Myocyte (in vitro differentiated cells): Measurements from ENCODE around the gene SFT2D1. TPM values are rescaled to one million over a fixed set of nuclear protein-coding genes. Genes with fewer than 3 reads are reported as not detected.

Source experiments
- DNase-seq: peaks from one replicate; pipeline ENCODE4 v3.0.0-alpha.2; 2012; ENCODE audit warnings: low read depth
- total RNA-seq: library from RNA; depleted of rRNA; stranded (reverse); fragments of >200 nt; gene quantifications from 2 replicates; pipeline ENCODE4 v1.2.3, GENCODE V29; 2014

The SFT2D1 gene
- total RNA-seq, 1 donor from 2014 or later = 38.1 TPM

DNA sequence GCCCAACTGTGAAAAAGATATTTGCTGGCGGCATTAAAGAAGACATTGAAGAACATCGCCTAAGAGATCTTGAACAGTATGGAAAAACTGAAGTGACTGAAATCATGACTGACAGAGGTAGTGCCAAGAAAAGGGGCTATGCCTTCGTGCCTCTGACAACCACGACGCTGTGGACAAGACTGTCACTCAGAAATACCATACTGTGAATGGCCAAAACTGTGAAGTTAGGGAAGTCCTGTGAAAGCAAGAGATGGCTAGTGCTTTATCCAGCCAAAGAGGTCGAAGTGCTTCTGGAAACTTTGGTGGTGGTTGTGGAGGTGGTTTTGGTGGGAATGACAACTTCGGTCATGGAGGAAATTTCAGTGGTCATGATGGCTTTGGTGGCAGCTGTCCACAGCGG, 7.5 kb downstream of the SFT2D1 start:
- DNase-seq = no peak

DNA sequence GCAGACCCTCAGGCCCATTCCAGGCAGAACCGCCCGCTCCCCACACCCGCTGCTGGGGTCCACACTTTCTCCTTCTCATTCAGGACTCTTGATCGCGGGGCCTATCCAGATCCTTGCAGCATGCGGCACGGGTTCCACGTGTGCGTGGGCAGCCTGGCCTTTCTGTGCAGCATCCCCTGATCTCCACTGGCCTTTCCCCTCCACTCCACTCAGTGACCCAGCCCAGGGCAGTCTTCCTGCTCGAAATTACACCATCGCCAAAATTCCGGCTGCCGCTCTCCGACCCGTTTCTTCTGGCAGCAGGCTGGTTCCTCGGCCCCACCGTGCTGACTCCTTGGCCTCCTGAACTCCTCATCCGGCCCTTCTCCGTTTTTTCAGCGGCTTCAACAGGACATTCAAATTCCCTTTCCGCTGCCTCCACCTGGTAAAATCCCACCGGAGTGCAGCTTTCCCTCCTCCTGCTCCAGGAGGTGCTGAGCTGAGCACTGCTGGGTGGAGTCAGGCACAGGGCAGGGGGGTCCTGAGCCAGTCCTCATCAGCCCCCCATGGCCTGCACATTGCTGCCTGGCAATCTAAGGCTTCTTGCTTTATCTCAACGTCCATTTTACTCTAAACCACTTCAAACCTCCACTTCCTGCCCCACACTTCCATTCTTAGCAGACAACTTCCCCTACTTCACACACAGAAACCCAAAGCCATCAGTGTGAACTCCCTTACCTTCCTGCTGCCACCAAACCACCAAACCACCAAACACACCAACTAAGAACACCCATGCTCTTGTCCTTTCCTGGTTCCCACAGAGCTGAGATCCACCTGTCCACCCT, 9.0 kb downstream of the SFT2D1 start:
- no peak for DNase-seq

DNA sequence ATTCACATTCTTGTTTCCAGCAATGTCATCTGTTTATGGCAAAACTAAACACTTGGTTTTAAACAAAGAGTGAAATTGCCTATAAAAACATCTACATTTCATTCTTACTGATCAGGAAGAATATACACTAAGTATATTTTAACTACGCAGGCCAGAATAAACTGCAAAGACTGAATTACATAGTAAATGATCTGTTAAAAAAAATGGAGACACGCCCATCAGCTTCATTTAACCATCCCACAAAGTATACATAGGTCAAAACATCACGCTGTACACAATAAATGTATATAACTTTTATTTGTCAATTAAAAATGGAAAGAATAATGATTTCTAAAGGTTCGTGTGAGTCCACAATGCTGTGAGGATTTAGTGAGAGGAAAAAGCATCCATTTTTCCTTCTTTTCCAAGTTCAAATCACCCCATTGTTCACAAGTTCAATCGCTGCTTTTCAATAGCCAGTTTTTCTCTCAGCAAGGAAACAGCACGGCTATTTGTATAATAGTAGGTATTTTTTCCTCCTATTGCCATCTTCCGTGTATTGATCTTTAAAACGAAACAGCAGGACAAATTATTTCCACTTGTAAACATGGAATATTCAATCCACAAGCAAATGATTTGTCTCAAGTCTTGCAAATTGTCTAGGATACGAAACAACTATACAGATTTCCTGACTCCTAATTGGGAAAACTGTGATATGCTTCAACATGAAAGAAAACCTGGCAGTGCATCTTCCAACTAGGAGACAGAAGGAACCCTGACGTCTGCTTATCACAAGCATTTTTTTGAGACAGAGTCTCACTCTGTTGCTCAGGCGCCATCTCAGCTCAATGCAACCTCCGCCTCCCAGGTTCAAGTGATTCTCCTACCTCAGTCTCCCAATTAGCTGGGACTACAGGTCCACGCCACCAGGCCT, 10.6 kb downstream of the SFT2D1 start:
- no peak for DNase-seq

DNA sequence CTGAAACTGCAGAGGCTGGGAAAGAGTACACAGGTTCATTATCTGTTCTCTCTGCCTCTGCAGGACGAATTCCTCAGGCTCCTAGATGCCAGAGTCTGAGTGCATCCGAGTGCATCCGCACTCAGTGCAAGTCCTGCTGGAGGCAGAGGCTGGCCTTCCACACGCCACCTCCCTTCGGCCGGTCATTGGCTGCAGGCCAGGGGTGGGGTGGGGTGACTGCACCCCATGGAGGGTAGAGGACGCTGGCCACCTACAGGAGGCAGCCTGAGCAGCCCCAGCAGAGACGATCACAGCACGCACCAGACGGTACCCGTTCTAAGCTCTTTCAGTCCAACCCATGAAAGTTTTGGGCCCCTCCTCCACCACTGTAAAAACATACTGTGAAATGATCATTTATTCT, 11.7 kb downstream of the SFT2D1 start:
- DNase-seq = peak; percentile 23

DNA sequence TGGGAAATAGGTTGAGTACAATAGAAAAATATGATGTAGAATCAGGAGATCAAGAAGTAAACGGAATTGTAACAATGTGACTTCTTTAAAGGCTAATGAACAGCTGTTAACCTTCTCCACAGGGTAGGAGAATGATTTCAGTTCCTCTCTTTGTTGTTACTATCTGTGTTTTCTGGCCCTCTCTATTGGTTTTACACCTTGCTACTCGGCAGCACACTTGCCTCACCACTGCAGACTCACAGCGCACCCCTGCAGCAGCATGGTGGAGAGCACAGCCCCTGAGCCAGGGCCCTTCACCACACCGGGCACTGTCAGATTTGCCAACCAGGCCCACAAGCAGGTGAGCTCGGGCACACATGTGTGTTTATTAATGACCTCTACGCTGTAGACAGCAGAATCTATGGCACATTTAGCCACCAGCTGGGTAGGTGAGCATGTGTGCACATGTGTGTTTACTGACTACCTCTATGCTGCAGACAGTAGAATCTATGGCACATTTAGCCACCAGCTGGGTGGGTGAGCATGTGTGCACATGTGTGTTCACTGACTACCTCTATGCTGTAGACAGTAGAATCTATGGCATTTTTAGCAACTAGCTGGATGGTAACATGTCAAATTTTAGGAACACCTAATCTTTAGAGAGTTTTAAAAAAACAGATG, 16.8 kb downstream of the SFT2D1 start:
- no peak for DNase-seq

DNA sequence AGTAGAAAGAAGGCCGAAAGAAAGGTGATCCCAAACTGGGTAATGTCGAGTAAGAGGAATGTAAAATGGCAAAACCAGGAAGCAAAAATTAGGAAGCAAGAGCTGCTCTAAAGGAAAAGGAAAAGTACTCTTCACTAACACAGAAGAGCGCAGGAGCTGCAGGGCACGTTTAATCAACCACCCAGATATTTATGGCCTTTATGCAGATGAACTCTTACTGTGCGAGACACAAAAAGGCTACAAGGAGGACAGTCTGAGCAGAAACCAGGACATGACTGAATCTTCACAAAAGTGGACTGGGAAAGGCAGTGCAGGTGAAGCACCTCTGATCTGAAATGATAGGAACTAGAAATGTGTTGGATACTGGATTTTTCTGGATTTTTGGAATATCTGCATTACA, 18.9 kb downstream of the SFT2D1 start:
- no peak for DNase-seq

DNA sequence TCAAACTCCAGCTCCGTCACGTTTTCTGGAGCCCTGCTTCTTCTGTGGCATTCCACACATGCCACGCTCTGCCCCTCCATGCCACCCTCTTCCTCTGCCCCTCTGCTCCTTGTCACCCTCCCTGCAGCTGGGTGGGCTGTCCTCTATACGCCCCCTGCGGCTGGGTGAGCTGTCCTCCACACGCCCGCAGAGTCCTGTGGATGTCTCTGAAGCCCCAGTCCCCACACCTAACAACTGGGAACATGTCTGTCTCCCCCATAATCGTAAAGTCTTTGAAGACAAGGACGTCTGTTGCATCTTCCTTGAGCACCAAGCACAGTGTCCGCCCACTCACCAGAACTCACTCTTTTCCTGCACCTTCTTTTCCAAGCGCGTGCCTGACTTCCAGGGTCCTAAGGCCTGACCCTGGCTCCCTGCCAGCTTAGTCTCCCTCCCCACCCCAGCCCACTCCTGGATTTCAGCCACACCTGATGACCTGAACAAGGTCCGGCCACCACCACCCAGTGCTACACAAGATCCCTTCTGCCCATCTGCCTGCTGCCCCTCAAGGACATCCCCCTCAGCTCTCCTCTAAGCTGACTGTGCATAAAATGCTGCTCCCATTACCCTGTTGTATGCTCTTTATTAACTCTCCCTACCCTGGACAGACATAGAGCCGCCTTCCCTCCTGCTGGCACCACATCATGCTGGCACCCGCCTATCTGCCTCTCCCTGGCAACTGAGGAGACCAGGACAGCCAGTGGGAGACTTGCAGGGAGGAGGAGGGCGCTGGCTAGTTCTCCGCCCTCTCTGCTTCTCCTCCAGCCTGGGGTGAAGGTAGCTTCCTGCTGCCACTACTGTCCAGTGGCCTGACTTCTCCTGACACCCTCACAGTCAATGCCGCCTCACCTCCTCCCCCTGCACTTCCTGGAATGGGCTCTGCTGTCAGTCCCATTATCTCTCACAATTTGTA, 23.4 kb downstream of the SFT2D1 start:
- DNase-seq = peak; percentile 55

DNA sequence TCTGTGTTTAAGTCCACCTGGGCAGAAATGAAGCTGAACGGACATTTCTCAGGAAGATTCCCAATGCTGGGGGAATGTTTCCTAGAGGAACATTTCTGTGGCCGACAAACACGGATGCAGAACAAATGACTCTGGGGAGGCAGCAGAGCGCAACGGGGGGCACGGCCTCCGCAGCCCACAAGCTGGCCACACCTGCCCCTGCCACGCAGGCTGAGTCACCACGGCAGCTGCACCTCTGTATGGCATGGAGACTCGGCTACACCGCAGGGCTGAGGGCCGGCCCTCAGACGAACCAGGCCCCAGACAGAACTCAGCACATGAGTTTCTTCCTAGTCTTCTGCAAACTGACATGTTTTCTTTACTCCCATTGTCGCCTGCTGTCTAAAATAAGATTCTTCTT, 24.1 kb downstream of the SFT2D1 start:
- DNase-seq = peak; percentile 97

DNA sequence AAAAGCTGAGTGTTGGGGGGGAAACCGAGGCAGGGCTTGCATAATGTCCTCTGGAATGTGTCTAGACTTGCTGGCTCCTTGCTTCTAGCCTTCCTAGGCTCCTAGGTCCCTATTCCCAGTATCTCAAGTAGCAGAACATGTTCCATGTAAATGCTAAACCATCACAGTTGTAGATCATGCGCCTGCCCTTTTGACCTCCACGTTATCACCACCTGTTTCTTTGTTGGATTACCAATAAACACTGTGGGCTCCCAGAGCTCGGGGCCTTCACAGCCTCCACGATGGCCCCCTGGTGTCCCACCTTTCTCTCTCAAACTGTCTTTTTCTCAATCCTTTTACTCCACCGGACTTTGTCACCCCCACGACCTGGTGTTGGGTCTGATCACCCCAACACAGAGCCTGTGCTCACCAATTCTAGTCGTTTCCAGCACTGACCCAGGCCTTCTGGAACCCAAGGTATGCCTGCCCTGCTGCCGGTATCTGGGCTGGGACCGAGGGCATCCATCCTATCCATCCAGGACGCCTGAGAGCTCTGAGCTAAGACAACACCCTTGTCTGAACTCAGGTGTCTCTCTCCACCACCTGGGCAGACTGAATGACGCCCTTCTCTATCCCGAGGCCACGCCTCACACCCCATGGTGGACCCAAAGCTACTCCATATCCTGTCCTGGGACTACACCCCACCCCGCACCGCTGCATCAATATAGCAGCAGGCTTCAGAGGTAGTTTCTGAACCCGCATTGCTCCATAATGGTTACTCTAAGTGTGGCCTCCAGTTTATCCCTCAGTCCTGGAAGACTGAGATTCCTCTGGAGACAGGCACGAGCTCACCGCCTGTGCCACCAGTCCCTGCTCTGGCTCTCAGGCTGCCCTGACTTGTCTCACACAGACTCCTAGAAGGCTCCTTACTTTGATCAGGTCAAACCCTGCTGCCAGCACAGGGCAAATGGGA, 24.8 kb downstream of the SFT2D1 start:
- peak; percentile 20 for DNase-seq

DNA sequence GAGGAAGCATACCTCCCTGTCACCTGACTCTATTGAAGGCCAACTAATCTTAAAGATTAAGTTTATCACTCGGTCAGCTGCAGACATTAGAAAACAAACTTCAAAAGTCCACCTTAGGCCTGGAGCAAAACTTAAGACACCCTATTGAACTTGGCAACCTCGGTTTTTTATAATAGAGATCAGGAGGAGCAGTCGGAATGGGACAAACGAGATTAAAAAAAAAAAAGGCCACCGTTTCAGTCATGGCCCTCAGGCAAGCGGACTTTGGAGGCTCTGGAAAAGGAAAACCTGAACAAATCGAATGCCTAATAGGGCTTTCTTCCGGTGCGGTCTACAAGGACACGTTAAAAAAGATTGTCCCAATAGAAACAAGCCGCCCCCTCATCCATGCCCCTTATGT, 26.9 kb downstream of the SFT2D1 start:
- DNase-seq = no peak

DNA sequence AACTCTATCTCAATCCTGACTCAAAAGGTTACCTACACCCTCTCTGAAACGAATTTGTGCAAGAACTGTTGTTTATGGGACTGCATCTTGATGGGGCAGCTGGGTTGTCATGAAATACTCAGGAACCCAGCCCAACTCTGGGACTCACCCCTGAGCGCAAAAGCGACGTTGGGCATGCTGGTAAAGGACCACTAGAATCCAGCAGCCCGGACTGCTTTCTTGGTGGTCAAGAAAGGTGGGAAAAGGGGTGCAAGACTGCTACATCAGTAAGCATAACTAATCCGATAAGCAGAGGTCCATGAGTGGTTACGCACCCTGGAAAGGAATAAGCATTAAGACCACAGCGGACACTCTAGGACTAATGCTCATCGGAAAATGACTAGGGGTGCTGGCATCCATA, 27.9 kb downstream of the SFT2D1 start:
- no peak for DNase-seq

DNA sequence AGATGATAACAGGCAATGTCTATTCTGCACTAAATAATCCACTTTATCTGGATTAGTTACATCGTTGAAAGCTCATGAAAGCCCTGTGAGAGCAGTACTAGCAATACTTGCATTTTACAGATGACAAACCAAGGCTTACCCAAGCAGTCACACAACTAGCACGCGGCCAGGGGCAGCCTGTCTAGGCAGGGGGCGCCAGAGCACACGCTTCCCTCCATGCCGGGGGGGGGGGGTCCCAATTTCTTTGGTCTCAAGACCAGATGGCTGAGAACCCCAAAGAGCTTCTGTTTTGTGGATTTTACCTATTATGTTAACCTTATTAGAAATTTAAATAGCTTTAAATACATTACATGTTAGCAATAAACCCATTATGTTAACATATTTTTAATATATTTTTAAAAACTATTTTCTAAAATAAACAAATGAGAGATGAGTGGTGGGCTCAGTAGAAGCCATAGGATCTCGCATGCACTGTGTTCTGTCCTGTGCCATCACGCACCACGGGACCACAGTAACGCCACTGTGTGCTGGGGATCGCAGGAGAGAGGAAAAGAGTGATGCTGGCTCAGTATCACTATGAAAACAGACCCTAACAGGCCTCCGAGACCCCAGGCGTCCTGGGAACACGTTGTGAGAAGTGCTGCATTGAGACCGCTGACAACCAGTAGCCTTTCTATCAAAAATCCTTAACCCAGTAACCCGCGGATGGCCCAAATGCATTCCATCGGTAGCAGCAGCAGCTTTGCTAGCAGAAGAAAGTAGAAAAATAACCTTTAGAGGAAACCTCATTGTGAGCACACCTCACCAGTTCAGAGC, 28.9 kb downstream of the SFT2D1 start:
- DNase-seq = peak; percentile 28

DNA sequence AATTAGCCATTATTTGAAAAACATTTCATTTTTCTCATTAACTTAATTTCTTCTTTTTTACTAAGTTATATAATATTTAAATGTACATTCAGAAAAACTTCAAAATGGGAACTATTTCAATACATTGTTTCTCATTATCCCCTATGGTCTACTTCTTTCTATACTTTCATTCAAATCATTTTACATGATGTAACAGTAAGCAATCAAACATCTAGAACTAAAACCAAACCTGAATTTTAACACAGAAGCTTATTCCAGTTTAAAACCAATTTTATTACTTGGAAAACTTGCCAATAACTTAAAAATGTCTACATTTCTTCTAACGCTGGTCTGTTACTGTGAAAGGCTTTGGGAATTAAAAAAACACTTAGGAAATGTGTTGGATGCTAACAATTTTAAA, 29.5 kb downstream of the SFT2D1 start:
- DNase-seq = no peak

DNA sequence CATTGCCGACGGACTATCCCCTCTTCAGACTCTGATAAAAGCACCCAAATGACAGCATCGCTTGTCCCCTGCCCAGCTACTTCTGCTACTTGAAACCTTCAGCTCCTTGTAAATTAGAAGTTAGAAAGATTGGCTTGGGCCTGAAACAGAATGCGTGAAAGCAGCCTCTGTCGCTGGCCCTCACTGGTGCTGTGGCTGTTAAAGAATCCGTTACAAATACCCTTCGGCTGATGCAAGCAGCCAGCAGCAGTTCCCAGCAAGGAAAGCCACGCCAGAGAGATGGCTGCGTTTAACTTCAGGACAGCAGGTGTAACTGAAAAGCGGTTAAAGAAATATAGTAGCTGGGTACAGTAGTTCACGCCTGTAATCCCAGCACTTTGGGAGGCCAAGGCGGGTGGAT, 31.7 kb downstream of the SFT2D1 start:
- DNase-seq = no peak

DNA sequence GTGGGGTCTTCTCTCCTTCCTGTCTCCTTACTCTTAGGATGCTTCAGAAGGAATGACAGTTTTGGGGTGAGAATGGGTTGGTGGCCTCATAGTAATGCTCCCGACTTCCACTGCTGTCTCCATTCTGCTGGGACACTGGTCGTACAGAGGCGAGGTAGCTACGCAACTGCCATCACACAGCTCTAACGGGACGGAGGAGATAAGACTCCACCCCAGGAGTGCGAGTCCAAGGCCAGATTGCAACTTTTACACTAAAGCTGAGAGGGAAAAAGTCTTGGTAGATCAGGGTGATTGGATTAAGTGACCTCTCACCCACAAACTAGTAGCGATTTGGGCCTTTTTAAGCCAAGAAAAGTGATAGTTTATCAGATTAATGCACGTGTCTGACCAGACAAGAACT, 32.4 kb downstream of the SFT2D1 start:
- no peak for DNase-seq

DNA sequence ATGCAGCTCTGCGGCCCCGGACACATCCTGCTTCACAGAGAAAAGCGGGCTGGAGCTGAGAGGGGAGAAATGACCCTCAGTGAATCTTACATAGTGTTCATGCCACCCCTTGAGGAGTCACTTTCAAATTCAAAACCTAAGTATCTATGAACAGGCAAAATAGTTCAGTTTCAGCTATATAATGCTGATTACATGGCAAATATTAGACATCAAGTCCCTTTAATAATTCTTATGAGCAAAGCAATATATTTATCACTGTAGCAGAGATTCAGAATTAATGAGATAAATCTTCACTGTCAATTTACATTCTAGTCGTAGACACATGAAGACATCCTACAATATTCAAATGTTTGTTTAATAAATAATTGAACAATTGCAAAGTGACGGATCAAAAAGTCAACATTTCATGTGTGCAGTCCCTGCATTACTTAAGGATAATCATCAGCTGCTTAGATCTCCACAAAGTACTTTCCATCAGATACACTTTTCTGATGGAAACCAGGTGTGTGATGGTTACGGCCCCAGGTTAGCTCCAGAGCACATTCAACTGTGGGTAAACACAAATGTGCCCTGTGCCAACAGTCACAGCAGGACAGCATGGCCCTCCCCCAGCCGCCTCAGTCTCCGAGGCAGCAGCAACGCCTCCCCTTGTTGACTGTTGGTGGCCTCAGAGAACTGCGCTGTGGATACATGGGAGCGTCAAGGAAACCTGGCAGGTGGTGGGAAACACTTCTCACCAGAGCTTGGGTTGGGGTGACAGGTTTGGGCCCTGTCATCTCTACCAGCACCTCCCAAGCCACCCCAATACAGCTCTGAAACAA, 33.4 kb downstream of the SFT2D1 start:
- no peak for DNase-seq

DNA sequence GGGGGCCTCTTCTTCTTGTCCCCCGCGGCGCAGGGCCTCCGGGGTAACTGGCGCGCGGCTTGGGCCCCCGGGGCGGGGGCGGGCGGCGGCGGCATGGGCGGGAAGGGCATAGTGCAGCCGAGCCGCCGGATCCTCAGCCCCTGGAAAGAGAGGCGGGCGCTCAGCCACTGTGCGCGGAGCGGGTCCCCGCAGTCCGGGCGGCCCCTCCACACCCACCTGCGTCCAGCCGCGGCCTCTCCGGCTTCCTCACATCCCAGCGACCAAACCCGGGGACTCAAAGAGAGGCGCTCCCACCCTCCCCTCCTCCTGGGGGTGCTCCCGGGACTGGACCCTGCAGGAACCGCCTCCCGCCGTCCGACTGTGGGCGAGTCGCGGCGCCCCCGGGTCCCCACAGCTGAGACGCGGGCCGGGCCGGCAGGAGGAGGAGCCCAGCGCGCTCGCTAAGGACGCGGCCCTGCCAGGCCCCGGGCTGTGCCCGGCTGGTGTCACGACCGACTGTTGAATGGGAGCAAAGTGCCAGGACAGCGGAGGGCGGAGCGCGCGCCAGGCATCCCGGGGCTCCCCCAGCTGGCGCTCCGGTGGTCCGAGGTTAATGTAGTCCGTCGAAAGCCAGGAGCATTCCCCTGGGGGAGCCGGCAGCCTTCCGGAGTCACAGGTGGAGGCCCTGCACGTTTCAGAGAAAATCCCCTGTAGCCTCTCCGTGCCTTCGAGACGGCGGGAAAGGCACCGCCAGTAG, 34.1 kb downstream of the SFT2D1 start, which contains the start of gene PRR18:
Gene PRR18 (minus strand): TSS at position 360 of the 736 bp plus-strand sequence. CDS start 250 bp downstream, at position 110.
- DNase-seq = no peak
